Embryonic facial prominence (tissue), 1 donor: ENCODE data around the gene NRXN3.

Experiments
- DNase-seq: peaks from one replicate; pipeline ENCODE4 v3.0.0-alpha.2; 2016; ENCODE audit errors: extremely low spot score

NRXN3 gene

GRCh38 chr14:79134361-79134760 lies 964.2 kb downstream of the NRXN3 start:
- DNase-seq, result no peak

- no peak for DNase-seq
Measured at GRCh38 chr14:79136071-79137044, 966.2 kb downstream of the NRXN3 start.

- no peak for DNase-seq
Measured at GRCh38 chr14:79137045-79137430, 966.9 kb downstream of the NRXN3 start.

- no peak for DNase-seq
Measured at GRCh38 chr14:79137836-79138235, 967.7 kb downstream of the NRXN3 start.

- DNase-seq, result no peak
Measured at GRCh38 chr14:79144896-79145295, 974.7 kb downstream of the NRXN3 start.

- no peak for DNase-seq
Measured at GRCh38 chr14:79150226-79150625, 980.1 kb downstream of the NRXN3 start.

- no peak for DNase-seq
Measured at GRCh38 chr14:79157369-79157768, 987.2 kb downstream of the NRXN3 start.

- no peak for DNase-seq
Measured at GRCh38 chr14:79161571-79161970, 991.4 kb downstream of the NRXN3 start.

- DNase-seq, result no peak
Measured at GRCh38 chr14:79162833-79163232, 992.7 kb downstream of the NRXN3 start.

GRCh38 chr14:79165471-79166090 lies 995.4 kb downstream of the NRXN3 start:
- DNase-seq, result no peak

- no peak for DNase-seq
Measured at GRCh38 chr14:79166171-79166570, 996.0 kb downstream of the NRXN3 start.

GRCh38 chr14:79167957-79168356 lies 997.8 kb downstream of the NRXN3 start:
- DNase-seq, result no peak

- DNase-seq, result no peak
Measured at GRCh38 chr14:79175671-79176070, 1005.5 kb downstream of the NRXN3 start.

- no peak for DNase-seq
Measured at GRCh38 chr14:79177106-79177505, 1006.9 kb downstream of the NRXN3 start.

- DNase-seq, result no peak
Measured at GRCh38 chr14:79178719-79179118, 1008.5 kb downstream of the NRXN3 start.

GRCh38 chr14:79179985-79180384 lies 1009.8 kb downstream of the NRXN3 start:
- no peak for DNase-seq

- no peak for DNase-seq
Measured at GRCh38 chr14:79180656-79181055, 1010.5 kb downstream of the NRXN3 start.

GRCh38 chr14:79186523-79186922 lies 1016.4 kb downstream of the NRXN3 start:
- DNase-seq, result no peak

- no peak for DNase-seq
Measured at GRCh38 chr14:79193689-79194477, 1023.7 kb downstream of the NRXN3 start.

- DNase-seq, result no peak
Measured at GRCh38 chr14:79196216-79196615, 1026.0 kb downstream of the NRXN3 start.

- DNase-seq, result no peak
Measured at GRCh38 chr14:79197516-79197915, 1027.3 kb downstream of the NRXN3 start.

GRCh38 chr14:79199217-79199616 lies 1029.0 kb downstream of the NRXN3 start:
- DNase-seq, result no peak
